Glomerular visceral epithelial cell (primary cell): ENCODE measurements around the gene C12orf60.
"Not testable (repeated sequence)": the region's sequence is repeated elsewhere in the genome, so short reads cannot be mapped to it uniquely, and the experiment has no call there.

Source experiments
- DNase-seq: peaks from one replicate; pipeline ENCODE4 v3.0.0-alpha.2; 2016; ENCODE audit errors: extremely low spot score

Gene C12orf60

GRCh38 chr12:14803011-14803829, at the start of gene C12orf60, which contains the start of gene WBP11:
TSS of gene C12orf60 (plus strand) at chr12:14803670. CDS start at chr12:14822936, 19,266 bp downstream.
TSS of gene WBP11 (minus strand) at chr12:14803478. CDS start at chr12:14801383, 2,095 bp downstream.
- peak; percentile 97 for DNase-seq

GRCh38 chr12:14756334-14757143, 46.9 kb upstream of the C12orf60 start:
- DNase-seq: no peak

GRCh38 chr12:14759711-14760280, 43.7 kb upstream of the C12orf60 start:
- DNase-seq: not testable (repeated sequence)

GRCh38 chr12:14765398-14765797, 38.1 kb upstream of the C12orf60 start:
- DNase-seq: no peak

GRCh38 chr12:14766020-14766419, 37.5 kb upstream of the C12orf60 start:
- DNase-seq: not testable (repeated sequence)

- DNase-seq: no peak
Measured at GRCh38 chr12:14766649-14767215, 36.7 kb upstream of the C12orf60 start.

GRCh38 chr12:14767617-14768016, 35.9 kb upstream of the C12orf60 start:
- no peak for DNase-seq

GRCh38 chr12:14768823-14769405, 34.6 kb upstream of the C12orf60 start:
- DNase-seq: peak; percentile 50

GRCh38 chr12:14769466-14769968, 34.0 kb upstream of the C12orf60 start:
- peak; percentile 36 for DNase-seq

GRCh38 chr12:14769969-14770495, 33.4 kb upstream of the C12orf60 start:
- DNase-seq: peak; percentile 81

- peak; percentile 96 for DNase-seq
Measured at GRCh38 chr12:14770496-14771461, 32.7 kb upstream of the C12orf60 start.

- DNase-seq: peak; percentile 2
Measured at GRCh38 chr12:14771651-14772137, 31.8 kb upstream of the C12orf60 start.

- no peak for DNase-seq
Measured at GRCh38 chr12:14772946-14773345, 30.5 kb upstream of the C12orf60 start.

GRCh38 chr12:14773685-14774073, 29.8 kb upstream of the C12orf60 start:
- no peak for DNase-seq

GRCh38 chr12:14774074-14774905, 29.2 kb upstream of the C12orf60 start:
- DNase-seq: peak; percentile 93

- peak; percentile 42 for DNase-seq
Measured at GRCh38 chr12:14774906-14775635, 28.4 kb upstream of the C12orf60 start.

- peak; percentile 25 for DNase-seq
Measured at GRCh38 chr12:14775636-14775980, 27.9 kb upstream of the C12orf60 start.
